CD1c-positive myeloid dendritic cell (primary cell): Measurements from ENCODE around the gene LRCH4.
A peak's percentile ranks its signal among the peaks of the same experiment; 100 is the strongest.

Experiments
- DNase-seq: peaks from one replicate; pipeline ENCODE4 v3.0.0-alpha.2; 2016; ENCODE audit errors: extremely low spot score

The LRCH4 gene, protein sequence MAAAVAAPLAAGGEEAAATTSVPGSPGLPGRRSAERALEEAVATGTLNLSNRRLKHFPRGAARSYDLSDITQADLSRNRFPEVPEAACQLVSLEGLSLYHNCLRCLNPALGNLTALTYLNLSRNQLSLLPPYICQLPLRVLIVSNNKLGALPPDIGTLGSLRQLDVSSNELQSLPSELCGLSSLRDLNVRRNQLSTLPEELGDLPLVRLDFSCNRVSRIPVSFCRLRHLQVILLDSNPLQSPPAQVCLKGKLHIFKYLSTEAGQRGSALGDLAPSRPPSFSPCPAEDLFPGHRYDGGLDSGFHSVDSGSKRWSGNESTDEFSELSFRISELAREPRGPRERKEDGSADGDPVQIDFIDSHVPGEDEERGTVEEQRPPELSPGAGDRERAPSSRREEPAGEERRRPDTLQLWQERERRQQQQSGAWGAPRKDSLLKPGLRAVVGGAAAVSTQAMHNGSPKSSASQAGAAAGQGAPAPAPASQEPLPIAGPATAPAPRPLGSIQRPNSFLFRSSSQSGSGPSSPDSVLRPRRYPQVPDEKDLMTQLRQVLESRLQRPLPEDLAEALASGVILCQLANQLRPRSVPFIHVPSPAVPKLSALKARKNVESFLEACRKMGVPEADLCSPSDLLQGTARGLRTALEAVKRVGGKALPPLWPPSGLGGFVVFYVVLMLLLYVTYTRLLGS

DNA sequence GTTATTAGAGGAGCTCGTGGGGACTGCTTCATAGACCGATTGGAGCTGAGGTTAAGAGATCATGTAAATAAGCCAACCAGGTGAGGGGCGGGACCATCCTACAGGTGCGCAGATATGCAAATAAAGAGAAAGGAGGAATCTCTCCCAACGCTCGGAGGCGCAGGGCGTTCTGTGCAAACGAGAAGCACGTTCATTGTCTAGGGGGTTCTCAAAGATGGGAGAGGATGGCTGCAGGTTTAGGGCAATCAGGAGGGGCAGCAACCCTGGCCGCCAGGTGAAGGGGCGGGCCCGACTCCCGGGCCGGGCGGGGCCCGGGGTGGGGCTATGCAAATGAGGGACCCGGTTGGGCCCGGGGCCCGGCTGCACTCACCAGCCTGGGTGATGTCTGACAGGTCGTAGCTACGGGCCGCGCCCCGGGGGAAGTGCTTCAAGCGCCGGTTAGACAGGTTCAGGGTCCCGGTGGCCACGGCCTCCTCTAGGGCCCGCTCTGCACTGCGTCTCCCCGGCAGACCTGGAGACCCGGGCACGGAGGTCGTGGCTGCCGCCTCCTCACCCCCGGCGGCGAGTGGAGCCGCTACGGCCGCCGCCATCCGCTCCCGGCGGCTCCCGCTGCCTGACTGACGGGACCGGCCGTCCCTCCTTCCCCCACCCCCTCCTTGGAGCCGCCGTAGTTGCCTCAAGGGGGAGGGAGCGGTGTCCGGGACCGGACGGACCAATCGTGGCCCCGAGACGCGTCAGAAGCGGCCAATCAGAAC, at the start of gene LRCH4:
Gene LRCH4, minus strand, starts transcription at position 619 of the 755 bp plus-strand sequence. Its CDS starts 29 bp downstream, at position 590.
- DNase-seq: peak; percentile 51

DNA sequence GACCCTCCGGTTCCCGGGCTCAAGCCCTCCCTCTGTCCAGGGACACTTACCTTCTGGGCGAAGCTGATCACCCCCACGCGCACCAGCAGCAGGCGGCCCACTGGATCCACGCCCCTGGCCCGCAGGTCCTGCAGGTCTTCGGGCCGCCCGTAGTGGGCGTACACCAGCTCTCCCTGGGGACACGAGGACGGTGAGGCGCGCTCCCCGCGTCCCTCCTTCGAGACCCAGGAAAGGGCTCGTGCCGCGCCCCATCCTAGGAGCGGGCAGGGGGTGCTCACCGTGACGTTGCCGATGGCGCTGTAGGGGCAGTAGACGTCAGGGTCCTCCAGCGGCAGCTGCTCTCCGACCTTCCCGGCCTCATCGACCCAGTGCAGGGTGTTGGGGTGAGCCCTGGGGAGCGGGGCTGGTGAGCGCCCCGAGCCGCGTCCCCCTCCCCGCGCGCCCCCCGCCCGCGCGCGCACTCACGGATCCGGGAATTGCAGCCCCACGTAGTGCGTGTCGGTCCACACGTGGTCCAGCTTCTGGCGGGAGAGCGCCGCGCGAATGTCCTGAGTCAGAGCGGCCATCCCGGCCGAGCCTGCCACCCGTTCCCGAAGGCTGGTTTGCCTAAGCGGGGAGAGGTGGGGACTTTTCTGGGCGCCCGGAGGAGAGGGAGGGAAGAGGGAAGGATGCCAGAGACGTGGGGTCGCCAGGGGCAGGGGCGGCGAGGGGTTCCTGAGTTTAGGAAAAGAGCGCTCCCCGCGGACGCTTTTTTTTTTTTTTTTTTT, 47.2 kb upstream of the LRCH4 start:
- peak; percentile 50 for DNase-seq

DNA sequence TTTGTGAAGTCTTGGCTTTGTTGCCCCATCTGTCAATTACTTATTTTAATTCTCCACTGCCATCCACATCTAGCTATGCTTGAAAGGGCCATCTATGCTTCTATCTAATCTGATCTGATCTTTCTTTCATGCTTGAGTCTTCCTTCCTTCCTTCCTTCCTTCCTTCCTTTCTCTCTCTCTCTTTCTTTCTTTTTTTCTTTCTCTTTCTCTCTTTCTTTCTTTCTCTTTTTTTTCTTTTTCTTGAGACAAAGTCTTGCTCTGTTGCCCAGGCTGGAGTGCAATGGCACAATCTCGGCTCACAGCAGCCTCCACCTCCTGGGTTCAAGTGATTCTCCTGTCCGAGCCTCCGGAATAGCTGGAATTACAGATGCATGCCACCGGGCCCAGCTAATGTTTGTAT, 44.1 kb upstream of the LRCH4 start:
- no peak for DNase-seq

DNA sequence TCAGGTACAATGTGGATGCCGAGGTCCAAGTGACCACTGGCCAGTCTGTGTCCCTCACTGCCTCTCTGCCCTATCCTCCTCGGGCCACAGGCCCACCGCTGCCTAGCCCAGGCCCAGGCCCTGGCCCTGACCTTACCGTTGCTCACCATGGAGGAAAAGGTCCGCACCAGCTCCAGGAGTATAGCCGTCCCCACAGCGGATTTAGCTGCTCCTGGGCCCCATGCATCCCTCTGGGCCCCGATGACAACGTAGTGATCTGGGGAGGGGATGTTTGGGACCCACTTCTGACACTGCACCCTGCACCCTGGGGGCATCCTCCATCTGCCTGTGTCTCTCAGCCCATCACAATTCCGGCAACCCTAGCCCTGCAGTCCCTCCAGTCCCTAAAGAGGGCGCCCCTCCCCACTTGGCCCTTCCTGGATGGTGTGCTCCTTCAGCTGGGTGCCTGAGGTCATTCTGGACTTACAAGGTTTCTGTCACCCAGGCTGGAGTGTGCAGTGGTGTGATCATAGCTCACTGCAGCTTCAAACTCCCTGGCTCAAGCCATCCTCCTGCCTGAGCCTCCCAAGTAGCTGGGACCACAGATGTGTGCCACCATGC, 43.3 kb upstream of the LRCH4 start:
- DNase-seq: peak; percentile 52

DNA sequence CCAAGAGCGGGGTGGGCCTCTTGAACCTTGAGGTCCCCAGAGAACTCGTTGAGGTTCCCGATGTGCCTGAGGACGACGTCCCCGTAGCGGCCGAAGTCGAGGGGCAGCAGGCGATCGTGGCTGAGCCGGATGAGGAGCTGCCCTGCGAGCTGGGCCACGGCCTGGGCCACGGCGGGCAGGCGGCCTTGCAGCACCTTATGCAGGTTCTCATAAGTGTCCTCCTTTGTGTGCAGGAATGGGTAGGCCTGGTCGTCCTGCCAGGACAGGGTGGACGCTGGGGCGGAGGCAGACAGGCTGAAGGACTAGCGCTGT, 41.3 kb upstream of the LRCH4 start:
- no peak for DNase-seq

DNA sequence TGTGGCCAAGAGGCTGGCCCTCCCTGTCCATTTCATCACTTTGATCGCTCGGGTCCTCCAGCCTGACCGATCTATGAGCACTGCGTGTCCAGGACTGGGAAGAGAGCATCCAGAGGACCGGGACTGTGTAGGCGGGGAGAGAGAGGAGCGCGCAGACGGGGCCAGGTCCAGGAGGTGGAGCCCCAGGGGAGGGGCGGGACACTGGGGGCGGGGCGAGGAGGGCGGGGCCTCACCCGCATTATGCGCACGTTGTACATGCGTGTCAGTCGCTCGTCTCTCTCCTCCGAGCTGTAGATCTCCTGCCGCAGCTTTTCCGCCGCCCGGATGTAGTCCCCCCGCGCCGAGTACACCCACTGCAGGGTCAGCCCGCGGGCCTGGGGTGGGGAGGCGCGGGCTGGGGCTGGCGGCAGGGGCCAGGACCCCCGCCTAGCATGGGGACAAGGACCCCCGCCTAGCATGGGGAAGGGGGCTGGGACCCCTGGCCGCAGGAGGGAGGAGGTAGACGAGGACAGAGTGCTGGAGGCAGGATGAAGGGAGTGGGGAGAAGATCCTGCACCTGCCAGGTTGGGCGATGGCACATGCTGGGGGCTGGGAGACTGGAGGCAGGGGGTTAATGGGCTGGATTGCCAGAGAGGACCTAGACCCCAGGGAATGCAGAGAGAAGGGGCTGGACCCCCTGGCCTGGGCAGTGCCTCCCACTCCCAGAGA, 40.8 kb upstream of the LRCH4 start:
- peak; percentile 84 for DNase-seq

DNA sequence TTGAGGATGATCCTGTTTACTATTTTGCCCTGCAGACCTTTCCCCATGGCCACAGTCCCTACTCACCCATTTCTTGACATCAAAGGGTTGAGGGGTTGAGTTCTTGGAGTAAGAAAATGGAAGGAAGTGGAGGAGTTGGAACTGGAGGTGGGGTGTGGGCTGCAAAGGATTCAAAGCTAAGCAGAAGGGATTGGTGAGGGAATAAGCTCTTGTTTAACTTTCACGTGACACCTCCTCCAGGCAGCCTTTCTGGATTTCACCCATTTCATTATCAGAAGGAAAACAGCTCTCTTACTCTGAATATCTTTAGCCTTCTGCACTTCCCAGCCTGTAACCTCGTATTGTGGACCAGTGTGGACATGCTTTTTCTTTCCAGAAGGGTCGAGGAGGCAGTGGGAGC, 40.1 kb upstream of the LRCH4 start:
- no peak for DNase-seq

DNA sequence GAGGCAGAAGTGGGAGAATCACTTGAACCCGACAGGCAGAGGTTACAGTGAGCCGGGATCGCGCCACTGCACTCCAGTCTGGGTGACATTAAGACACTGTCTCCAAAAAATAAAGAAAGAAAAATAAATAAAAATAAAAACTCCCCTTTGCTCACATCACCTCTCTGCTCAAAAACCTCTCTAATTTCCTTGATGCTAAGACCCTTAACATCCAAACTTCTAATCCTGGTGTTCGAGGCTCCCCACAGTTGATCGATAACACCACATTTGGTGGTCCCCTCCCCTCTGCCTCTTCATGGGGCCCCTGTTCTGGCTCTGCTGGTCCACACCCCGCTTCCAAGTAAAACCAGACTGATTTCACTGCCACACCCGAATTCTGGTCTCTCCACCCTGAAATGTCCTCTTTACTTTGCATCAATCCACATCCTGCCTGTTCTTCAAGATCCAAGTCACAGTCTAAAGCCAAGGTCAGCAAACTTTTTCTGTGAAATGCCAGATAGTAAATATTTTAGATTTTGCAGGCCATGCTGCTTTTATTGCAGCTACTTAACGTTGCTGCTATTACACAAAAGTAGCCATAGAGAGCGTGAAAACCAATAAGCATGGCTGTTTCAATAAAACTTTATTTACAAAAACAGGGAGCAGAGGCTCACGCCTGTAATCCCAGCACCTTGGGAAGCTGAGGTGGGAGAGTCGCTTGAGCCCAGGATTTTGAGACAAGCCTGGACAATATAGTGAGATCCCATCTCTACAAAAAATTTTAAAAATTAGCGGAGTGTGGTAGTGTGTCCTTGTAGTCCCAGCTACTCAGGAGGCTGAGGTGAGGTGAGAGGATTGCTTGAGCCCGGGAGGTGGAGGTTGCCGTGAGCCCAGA, 38.3 kb upstream of the LRCH4 start:
- DNase-seq: no peak

DNA sequence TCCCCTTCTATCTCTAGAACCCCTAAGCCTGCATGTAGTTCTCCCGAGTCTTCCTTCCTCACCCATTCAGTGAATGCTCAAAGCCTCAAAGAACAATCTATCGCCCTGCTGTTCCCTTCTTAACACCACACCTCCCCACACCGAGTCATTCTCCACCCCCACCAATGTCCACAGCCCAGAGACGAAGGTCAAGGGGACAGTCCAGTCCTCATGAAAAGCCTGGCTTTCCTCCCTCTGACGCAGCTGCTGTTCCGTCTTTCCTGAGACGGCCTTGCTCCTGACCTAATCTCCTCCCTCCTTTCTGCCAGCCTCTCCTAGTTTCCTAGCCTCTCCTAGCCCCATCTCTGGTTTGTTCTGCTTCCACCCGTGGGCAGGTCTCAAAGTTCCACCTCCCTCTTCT, 35.6 kb upstream of the LRCH4 start:
- no peak for DNase-seq

DNA sequence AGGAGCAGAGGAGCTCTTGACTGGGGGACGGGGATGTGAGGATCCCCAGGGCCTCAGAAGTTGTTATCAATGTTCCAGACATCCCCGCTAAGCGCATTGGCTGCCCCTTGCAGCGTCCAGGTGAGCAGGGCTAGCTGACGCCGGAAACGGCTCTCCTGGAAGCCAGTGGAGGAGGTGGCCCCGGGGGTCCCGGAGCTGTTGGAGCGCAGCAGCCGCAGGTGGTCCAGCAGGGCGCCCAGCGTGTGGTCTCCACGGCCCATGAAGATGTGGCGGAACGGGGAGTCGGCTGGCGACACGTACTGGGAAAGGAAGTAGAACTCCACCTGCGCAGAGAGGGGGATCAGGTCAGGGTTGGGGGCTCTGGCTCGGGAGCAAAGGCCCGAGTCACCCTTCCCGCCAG, 34.9 kb upstream of the LRCH4 start:
- DNase-seq: no peak

DNA sequence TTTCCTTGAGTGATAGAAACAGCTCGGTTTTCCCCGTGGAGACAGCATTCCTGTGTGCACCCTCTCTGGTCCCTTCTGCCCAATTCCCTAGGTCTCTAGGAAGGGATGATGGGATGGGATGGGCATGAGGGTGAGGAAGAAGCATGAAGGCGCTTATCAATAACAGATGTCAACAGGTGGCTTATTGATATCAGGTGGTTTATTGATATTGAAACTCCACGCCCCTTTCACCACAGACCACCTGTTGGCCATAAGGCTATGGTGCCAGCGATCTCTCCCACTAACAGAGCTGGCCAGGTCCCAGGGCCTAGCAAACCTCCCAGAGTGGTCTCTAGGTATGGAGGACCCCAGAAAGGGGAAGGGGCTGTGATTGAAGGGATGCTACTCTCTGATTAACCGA, 34.3 kb upstream of the LRCH4 start:
- DNase-seq: no peak

DNA sequence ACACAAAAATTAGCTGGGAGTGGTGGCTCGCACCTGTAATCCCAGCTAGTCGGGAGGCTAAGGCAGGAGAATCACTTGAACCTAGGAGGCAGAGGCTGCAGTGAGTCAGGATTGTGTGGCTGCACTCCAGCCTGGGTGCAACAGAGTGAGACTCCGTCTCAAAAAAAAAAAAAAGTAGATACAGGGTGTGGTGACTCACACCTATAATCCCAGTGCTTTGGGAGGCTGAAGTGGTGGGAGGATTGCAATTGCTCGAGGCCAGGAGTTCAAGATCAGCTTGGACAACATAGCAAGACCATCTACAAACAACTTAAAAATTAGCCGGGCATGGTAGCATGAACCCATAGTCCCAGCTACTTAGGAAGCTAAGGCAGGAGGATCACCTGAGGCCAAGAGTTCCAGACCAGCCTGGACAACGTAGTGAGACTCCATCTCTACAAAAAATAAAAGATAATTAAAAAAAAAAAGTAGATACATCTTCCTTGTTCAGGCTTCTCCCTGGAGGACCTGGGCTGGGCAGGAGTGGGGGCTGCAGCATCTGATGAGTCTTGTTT, 28.5 kb upstream of the LRCH4 start:
- DNase-seq: no peak

DNA sequence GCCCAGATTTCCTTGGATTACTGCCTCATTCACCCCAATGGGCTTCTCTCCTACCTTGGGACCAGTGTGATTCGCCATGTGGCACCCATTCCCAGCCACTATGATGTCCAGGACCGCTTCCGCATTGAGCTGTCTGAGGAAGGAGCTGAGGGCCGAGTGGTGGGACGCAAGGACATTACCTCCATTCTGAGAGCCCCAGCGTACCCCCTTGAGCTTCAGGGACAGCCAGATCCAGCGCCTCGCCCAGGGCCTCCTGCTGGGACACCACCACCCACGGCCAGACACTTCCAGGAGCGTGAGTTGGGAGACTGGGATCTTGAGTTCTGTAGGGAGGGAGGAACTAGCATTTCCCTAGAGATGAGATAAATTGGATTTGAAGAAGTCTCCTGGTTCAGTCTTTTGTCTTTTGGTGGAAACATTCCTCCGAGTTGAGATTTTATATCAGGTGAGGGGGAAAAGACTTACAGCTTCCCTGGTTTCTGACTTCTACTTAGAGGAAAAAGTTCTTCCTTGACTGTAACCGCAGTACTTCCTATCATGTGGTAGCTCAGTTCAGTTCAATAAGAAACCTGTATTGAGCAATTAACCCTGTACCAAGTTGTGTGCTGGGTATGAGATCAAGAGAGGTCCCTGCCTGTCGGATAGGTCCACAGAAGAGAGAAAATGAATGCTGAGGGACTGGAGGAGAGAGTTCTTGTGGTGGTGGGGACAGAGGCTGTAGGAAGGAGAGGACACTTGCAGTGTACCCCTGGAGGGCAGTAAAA, 27.7 kb upstream of the LRCH4 start:
- peak; percentile 27 for DNase-seq

DNA sequence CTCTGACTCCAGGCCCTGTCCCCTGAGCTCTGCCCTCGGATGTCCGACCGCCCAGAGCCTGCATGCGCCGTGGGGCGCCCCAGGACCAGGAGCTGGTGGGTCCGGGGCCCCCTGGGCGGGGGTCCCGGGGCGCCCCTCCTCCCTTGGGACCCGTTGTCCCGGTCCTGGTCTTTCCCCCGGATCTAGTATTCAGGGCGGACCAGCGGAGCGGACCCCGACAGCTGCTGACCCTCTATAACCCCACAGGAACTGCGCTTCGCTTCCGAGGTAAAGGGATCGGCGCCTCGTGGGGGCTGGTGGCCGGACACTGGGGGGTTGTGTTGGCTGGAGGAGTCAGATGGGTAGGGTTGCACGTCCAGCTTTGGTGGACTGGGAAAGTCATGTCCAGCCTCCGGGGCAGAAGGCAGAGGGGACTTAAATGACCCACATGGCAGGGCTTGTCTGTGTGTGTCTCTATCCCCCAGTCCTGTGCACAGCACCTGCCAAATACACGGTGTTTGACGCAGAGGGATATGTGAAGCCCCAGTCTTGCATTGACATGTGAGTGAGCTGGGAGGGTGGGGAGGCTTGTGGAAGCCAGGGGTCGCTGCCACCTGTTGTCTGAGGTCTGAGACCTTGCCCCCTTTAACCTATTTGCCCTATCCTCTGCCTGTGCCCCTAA, 26.9 kb upstream of the LRCH4 start:
- no peak for DNase-seq

DNA sequence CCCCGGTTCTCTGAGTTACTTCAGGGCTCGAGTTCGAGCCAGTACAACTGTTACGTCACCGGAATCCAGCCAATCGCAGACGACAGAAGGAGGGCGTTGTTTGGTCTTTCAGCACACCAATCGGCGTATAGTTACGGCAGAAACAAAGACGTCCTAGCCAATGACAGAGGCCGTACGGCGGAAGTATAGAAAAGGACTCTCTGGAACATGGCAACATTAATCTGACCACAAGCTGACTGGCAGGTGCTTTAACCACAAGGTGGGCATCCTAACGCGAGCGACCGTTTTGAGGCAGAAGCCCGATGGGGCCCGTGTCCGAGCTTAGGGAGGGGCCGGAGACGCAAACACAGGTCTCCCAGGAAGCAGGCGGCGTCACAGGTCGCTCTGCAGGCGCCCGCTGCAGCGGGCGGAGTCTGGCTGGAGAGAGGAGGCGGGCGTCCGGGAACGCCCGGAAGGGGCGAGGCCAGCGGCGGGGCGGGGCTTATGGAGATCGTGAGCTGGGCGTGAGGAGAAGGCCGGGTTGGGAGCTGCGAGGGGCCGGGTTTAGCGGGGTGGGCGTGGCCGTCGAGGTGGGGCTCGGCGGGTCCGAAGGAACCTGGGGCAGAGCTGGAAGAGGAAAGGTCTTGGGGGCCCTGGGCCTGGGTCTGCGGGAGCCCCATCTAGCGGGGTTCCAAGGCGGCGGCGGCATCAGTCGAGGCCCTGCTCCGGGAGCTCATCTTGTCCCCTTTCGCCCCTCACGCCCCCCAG, 26.2 kb upstream of the LRCH4 start, which contains the start of gene MOSPD3:
Gene MOSPD3, plus strand, starts transcription at position 558 of the 747 bp plus-strand sequence. CDS start 252 bp downstream, outside the sequence.
- DNase-seq: peak; percentile 100

DNA sequence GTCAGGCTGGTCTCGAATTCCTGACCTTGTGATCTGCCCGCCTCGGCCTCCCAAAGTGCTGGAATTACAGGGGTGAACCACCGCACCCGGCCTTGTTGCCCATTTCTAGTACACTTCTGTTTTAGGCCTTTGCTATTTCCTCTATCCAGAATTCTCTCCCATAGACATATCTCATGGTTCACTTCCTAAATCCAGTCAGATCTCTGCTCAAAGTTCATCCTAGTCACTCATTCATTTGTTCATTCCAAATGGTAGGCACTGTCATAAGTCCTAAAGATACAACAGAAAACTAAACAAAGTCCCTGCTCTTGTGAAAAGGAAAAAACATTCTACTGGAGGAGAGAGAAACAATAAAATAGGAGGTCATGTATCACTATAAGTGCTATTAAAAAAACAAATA, 24.0 kb upstream of the LRCH4 start:
- peak; percentile 49 for DNase-seq

DNA sequence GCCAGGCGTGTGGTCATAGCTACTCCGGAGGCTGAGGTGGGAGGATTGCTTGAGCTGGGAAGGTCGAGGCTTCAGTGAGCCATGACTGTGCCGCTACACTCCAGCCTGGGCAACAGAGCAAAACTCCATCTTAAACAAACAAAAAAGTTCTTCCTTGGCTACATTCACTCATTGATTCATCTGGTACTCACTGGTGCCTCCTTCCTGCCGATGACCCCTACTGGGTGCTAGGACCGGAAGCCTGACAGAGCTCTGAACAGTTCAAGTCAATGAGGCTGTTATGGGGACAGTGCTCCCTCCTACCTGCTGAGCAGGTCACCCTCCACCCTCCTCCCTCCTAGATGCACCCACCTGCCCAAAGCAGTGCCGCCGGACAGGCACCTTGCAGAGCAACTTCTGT, 21.2 kb upstream of the LRCH4 start:
- no peak for DNase-seq
